OCI-LY7 (cell line): Measurements from ENCODE around the gene MEIS2. TPM values are rescaled to one million over a fixed set of nuclear protein-coding genes. Genes with fewer than 3 reads are reported as not detected.

Source experiments
- BruUV-seq: library from RNA; stranded (reverse); fragments of 400-500 nt; replicated peaks from 2 replicates; lab custom pipeline; 2021; lab: Mats Ljungman, UMichigan
- CTCF ChIA-PET: fragments of 300-600 bp; sonication (Branson Sonifier 250); formaldehyde crosslinking; loops from one replicate; lab custom pipeline; 2022; ENCODE audit warnings: antibody characterized with exemption; ENCODE audit not compliant: unreplicated experiment; lab: Charles Lee
- POLR2A ChIA-PET: fragments of 300-600 bp; sonication (Branson Sonifier 250); formaldehyde crosslinking; loops from one replicate; lab custom pipeline; 2022; ENCODE audit warnings: antibody characterized with exemption; lab: Charles Lee
- DNase-seq: peaks from one replicate; pipeline ENCODE4 v3.0.0-alpha.2; 2015; ENCODE audit warnings: low spot score
- H2AFZ ChIP-seq: fragments of 200-600 bp; sonication (generic), shearing (Covaris generic); 2 replicates; pipeline ENCODE4 v1.6.1; 2014; ENCODE audit warnings: mild to moderate bottlenecking, antibody characterized with exemption, low read length, moderate library complexity
- H3K27ac ChIP-seq: fragments of 200-600 bp; sonication (generic); 2 replicates; pipeline ENCODE4 v1.5.1; 2014; ENCODE audit warnings: mixed run types, low read depth, mild to moderate bottlenecking, moderate library complexity, low read length, inconsistent platforms; ENCODE audit not compliant: poor library complexity, severe bottlenecking
- H3K36me3 ChIP-seq: fragments of 200-600 bp; sonication (generic); 2 replicates; pipeline ENCODE4 v1.6.1; 2014; ENCODE audit warnings: mild to moderate bottlenecking, antibody characterized with exemption, low read length, moderate library complexity, mixed read lengths; ENCODE audit not compliant: insufficient read depth
- H3K4me1 ChIP-seq: fragments of 200-600 bp; sonication (generic); 2 replicates; pipeline ENCODE4 v1.5.1; 2014; ENCODE audit warnings: mild to moderate bottlenecking, low read length; ENCODE audit not compliant: insufficient read depth, poor library complexity, severe bottlenecking
- H3K4me2 ChIP-seq: fragments of 200-600 bp; sonication (generic); 2 replicates; pipeline ENCODE4 v1.6.1; 2014; ENCODE audit warnings: mild to moderate bottlenecking, low read length
- H3K4me3 ChIP-seq: fragments of 200-600 bp; sonication (generic); 2 replicates; pipeline ENCODE4 v1.5.1; 2014; ENCODE audit warnings: mild to moderate bottlenecking, low read depth, low read length; ENCODE audit not compliant: poor library complexity, severe bottlenecking
- H3K79me2 ChIP-seq: fragments of 200-600 bp; sonication (generic); 2 replicates; pipeline ENCODE4 v1.6.1; 2016; ENCODE audit warnings: low read depth, mild to moderate bottlenecking, low read length, moderate library complexity, mixed read lengths; ENCODE audit not compliant: insufficient read depth
- H3K9me2 ChIP-seq: fragments of 200-600 bp; sonication (generic); 2 replicates; pipeline ENCODE4 v1.6.1; 2016; ENCODE audit warnings: mild to moderate bottlenecking, low read length, mixed read lengths; ENCODE audit not compliant: insufficient read depth
- H3K9me3 ChIP-seq: fragments of 200-600 bp; sonication (generic); 2 replicates; pipeline ENCODE4 v1.6.1; 2014; ENCODE audit warnings: mild to moderate bottlenecking, mixed run types, low read length, mixed read lengths
- H4K20me1 ChIP-seq: fragments of 200-600 bp; sonication (generic); 2 replicates; pipeline ENCODE4 v1.6.1; 2014; ENCODE audit warnings: mild to moderate bottlenecking, antibody characterized with exemption, low read length, moderate library complexity, mixed read lengths; ENCODE audit not compliant: insufficient read depth
- CTCF ChIP-seq: fragments of 200-600 bp; sonication (generic); conservative IDR thresholded peaks from 2 replicates; pipeline ENCODE4 v1.5.1; 2014; ENCODE audit warnings: mild to moderate bottlenecking, antibody characterized with exemption, low read length, moderate library complexity, mixed read lengths
- EZH2phosphoT487 ChIP-seq: fragments of 200-600 bp; sonication (generic); IDR thresholded peaks from 2 replicates; pipeline ENCODE4 v1.6.1; 2018; ENCODE audit warnings: low read depth, borderline replicate concordance, mild to moderate bottlenecking, mixed run types, antibody characterized with exemption, low read length, moderate library complexity, mixed read lengths
- intact Hi-C: fragments of 100-400 bp; cut with micrococcal nuclease; formaldehyde crosslinking; loops from one replicate; pipeline ENCODE4 v1.10.0; 2022; ENCODE audit not compliant: unreplicated experiment
- microRNA-seq: library from miRNA; unstranded; fragments of <30 nt; microRNA quantifications from one replicate; pipeline ENCODE4 v1.2.0, GENCODE V29; 2022; ENCODE audit warnings: borderline replicate concordance
- small RNA-seq: library from RNA; depleted of rRNA; stranded (forward); fragments of <200 nt; gene quantifications from one replicate; pipeline ENCODE3, GENCODE V24; 2014
- total RNA-seq, 2 experiments: library from RNA; depleted of rRNA in 1 of 2; stranded (reverse); fragments of >200 nt in 1 of 2; shearing (Covaris generic) in 1 of 2; gene quantifications; 2 replicates each; pipeline ENCODE4 v1.2.3, GENCODE V29; 2014 to 2022

The MEIS2 gene
- total RNA-seq, 2 experiments from 2014 or later, result 31.0 to 35.8 TPM

- Histone ChIP-seq H3K4me3 (no peak overlapping the region), H3K4me1 (no peaks in the 10 kb centered on the region), H3K27ac (no peak overlapping the region), H2AFZ (no peak overlapping the region), H3K9me2 (no peaks in the 10 kb centered on the region), H3K79me2 (no peaks in the 10 kb centered on the region), H3K4me2 (no peak overlapping the region), H3K36me3 (no peaks in the 10 kb centered on the region), H4K20me1 (no peaks in the 10 kb centered on the region), H3K9me3 (no peaks in the 10 kb centered on the region)
- BruUV-seq, result no TSS peak
- ChIA-PET POLR2A (interaction anchor here (0.6 to 0.7 kb wide), 3 partner anchors 10 to 59 kb away, joined by 3 to 4 read pairs (median 3); no protein-coding TSS in a partner anchor), CTCF (no interaction called here)
- DNase-seq, result no peak
- intact Hi-C loops, result no loop called here
- no peak for TF ChIP-seq EZH2phosphoT487
- no peak for TF ChIP-seq CTCF
Observed at GRCh38 chr15:36841193-36841592, 259.2 kb downstream of the MEIS2 start.

Small RNA genes within 50 kb of the gene (microRNA-seq; reads per million reads assigned to microRNA genes)
- gene MIR8063, result not detected

Small RNA genes within 50 kb of the gene (small RNA-seq; reads per million reads assigned to genes)
- gene MIR8063, result not detected
- not detected for gene RF00012
- not detected for gene RF00019
